Astrocyte (in vitro differentiated cells and primary cell): ENCODE results near the gene GDF15. TPM values are rescaled to one million over a fixed set of nuclear protein-coding genes. Genes with fewer than 3 reads are reported as not detected.
A peak's percentile ranks its signal among the peaks of the same experiment; 100 is the strongest.
"Not testable (repeated sequence)": the region's sequence is repeated elsewhere in the genome, so short reads cannot be mapped to it uniquely, and the experiment has no call there.

Experiments used
- DNase-seq: peaks from one replicate; pipeline ENCODE4 v3.0.0-alpha.2; 2010; ENCODE audit warnings: low read depth
- FAIRE-seq: peaks from 2 replicates; lab custom pipeline; 2011; peaks lifted over from hg19 to GRCh38; lab: Jason Lieb, UNC
- H2AFZ ChIP-seq: 2 replicates; pipeline ENCODE4 v1.6.0; 2012; ENCODE audit warnings: low read depth, low read length, inconsistent platforms
- H3K27ac ChIP-seq: 2 replicates; pipeline ENCODE4 v1.5.1; 2011; ENCODE audit warnings: low read depth, low read length, inconsistent platforms
- H3K27me3 ChIP-seq: 2 replicates; pipeline ENCODE4 v1.6.0; 2011; ENCODE audit warnings: low read length, inconsistent platforms; ENCODE audit not compliant: insufficient read depth
- H3K36me3 ChIP-seq: 2 replicates; pipeline ENCODE4 v1.5.1; 2011; ENCODE audit warnings: low read length, inconsistent platforms; ENCODE audit not compliant: insufficient read depth
- H3K4me1 ChIP-seq: 2 replicates; pipeline ENCODE4 v1.5.1; 2011; ENCODE audit warnings: low read length, inconsistent platforms; ENCODE audit not compliant: insufficient read depth
- H3K4me2 ChIP-seq: 2 replicates; pipeline ENCODE4 v1.6.0; 2012; ENCODE audit warnings: low read length, inconsistent platforms
- H3K4me3 ChIP-seq: 2 replicates; pipeline ENCODE4 v1.5.1; 2011; ENCODE audit warnings: low read depth, mild to moderate bottlenecking, low read length, inconsistent platforms; ENCODE audit not compliant: insufficient read depth
- H3K79me2 ChIP-seq: 2 replicates; pipeline ENCODE4 v1.6.0; 2012; ENCODE audit warnings: mild to moderate bottlenecking, low read length, inconsistent platforms; ENCODE audit not compliant: insufficient read depth
- H3K9ac ChIP-seq: 2 replicates; pipeline ENCODE4 v1.6.0; 2012; ENCODE audit warnings: mild to moderate bottlenecking, low read length, inconsistent platforms
- H3K9me3 ChIP-seq: 2 replicates; pipeline ENCODE4 v1.5.1; 2012; ENCODE audit warnings: low read depth, mild to moderate bottlenecking, low read length, inconsistent platforms; ENCODE audit not compliant: insufficient read depth
- H4K20me1 ChIP-seq: 2 replicates; pipeline ENCODE4 v1.6.0; 2012; ENCODE audit warnings: low read length, inconsistent platforms; ENCODE audit not compliant: insufficient read depth
- H3K27ac Mint-ChIP-seq: one replicate; pipeline ENCODE4 v1.8.0; 2021; ENCODE audit warnings: mild to moderate bottlenecking, mixed read lengths; ENCODE audit not compliant: unreplicated experiment
- H3K27me3 Mint-ChIP-seq: one replicate; pipeline ENCODE4 v1.8.0; 2021; ENCODE audit warnings: low read depth, mixed read lengths; ENCODE audit not compliant: unreplicated experiment
- H3K36me3 Mint-ChIP-seq: one replicate; pipeline ENCODE4 v1.8.0; 2021; ENCODE audit warnings: low read depth, mixed read lengths; ENCODE audit not compliant: unreplicated experiment
- H3K4me1 Mint-ChIP-seq: one replicate; pipeline ENCODE4 v1.8.0; 2021; ENCODE audit warnings: low read depth, mixed read lengths; ENCODE audit not compliant: unreplicated experiment
- H3K4me3 Mint-ChIP-seq: one replicate; pipeline ENCODE4 v1.8.0; 2021; ENCODE audit warnings: mild to moderate bottlenecking, moderate library complexity, mixed read lengths; ENCODE audit not compliant: unreplicated experiment
- H3K9me3 Mint-ChIP-seq: one replicate; pipeline ENCODE4 v1.8.0; 2021; ENCODE audit warnings: mild to moderate bottlenecking, mixed read lengths; ENCODE audit not compliant: unreplicated experiment
- EZH2 ChIP-seq: IDR thresholded peaks from 2 replicates; pipeline ENCODE4 v1.6.1; 2012; ENCODE audit warnings: mild to moderate bottlenecking, low read length, inconsistent platforms; ENCODE audit not compliant: insufficient read depth
- total RNA-seq: library from RNA; stranded (reverse); gene quantifications from 2 replicates; pipeline ENCODE4 v1.2.1, GENCODE V29; 2021
- TF ChIP-seq, protein P1 (sequence below): IDR thresholded peaks from 2 replicates; pipeline ENCODE4 v1.5.1; 2011; ENCODE audit warnings: low read depth, mild to moderate bottlenecking, inconsistent platforms, low read length, moderate library complexity; ENCODE audit not compliant: insufficient read depth

GDF15 gene
- total RNA-seq, 1 donor from 2014 or later: 23.2 TPM

DNA sequence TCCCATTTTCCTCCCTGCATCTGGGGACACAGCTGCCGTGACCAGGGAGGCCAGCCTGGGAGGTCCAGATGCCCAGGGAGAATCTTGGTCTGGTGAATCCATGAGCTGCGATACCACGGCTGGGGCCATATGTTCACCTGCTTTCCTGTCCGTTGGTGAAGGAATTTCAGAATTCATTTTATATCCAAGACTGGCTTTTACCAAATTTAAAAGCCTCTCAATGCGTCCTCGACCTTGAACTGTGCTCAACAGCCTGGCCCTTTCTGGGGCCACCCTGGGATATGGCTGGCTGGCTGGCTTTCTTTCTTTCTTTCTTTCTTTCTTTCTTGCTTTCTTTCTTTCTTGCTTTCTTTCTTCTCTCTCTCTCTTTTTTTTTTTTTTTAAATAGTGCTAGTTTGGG is 22.2 kb upstream of the GDF15 start:
- Histone ChIP-seq H3K36me3 (peaks cover 4% of the 10 kb centered on the region), H3K9ac (peak overlapping the region; percentile 81), H3K27me3 (no peaks in the 10 kb centered on the region), H3K4me2 (no peak overlapping the region), H3K79me2 (no peaks in the 10 kb centered on the region), H3K4me1 (peaks cover 23% of the 10 kb centered on the region), H3K4me3 (no peak overlapping the region), H3K27ac (peak overlapping the region; percentile 99), H3K9me3 (no peaks in the 10 kb centered on the region), H2AFZ (no peak overlapping the region), H4K20me1 (no peaks in the 10 kb centered on the region)
- Mint-ChIP-seq H3K36me3 (peaks cover 14% of the 10 kb centered on the region), H3K27me3 (no peaks in the 10 kb centered on the region), H3K9me3 (peaks cover 3% of the 10 kb centered on the region), H3K4me3 (no peak overlapping the region), H3K4me1 (peaks cover 7% of the 10 kb centered on the region), H3K27ac (peak overlapping the region; percentile 98)
- FAIRE-seq (no peak), DNase-seq (no peak)
- TF ChIP-seq EZH2: no peak
- TF ChIP-seq, protein P1, sequence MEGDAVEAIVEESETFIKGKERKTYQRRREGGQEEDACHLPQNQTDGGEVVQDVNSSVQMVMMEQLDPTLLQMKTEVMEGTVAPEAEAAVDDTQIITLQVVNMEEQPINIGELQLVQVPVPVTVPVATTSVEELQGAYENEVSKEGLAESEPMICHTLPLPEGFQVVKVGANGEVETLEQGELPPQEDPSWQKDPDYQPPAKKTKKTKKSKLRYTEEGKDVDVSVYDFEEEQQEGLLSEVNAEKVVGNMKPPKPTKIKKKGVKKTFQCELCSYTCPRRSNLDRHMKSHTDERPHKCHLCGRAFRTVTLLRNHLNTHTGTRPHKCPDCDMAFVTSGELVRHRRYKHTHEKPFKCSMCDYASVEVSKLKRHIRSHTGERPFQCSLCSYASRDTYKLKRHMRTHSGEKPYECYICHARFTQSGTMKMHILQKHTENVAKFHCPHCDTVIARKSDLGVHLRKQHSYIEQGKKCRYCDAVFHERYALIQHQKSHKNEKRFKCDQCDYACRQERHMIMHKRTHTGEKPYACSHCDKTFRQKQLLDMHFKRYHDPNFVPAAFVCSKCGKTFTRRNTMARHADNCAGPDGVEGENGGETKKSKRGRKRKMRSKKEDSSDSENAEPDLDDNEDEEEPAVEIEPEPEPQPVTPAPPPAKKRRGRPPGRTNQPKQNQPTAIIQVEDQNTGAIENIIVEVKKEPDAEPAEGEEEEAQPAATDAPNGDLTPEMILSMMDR: no peak

DNA sequence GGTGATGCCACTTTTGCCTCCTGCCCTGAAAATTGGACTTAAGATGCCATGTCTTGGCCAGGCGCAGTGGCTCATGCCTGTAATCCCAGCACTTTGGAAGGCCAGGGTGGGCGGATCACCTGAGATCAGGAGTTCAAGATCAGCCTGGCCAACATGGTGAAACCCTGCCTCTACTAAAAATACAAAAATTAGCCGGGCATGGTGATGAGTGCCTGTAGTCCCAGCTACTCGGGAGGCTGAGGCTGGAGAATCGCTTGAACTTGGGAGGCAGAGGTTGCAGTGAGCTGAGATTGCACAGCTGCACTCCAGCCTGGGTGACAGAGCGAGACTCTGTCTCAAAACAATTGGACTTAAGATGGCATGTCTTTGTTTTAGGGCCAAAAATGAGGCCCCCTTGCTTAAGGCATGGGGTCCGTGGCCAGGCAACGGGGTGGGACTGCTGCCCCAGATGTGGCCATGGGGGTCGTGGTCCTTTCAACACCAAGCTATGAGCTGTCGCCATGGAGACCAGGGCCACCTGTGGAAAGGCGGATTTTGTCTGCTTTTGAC is 21.6 kb upstream of the GDF15 start:
- H3K9me3 Mint-ChIP-seq, H3K9me3 ChIP-seq, H3K4me3 ChIP-seq, H3K27me3 Mint-ChIP-seq, H3K79me2 ChIP-seq, H3K36me3 Mint-ChIP-seq, H3K36me3 ChIP-seq, DNase-seq, H4K20me1 ChIP-seq, H3K27me3 ChIP-seq, H3K4me1 Mint-ChIP-seq, FAIRE-seq: not testable (repeated sequence)
- H3K9ac ChIP-seq: peak overlapping the region; percentile 81
- H2AFZ ChIP-seq: peak overlapping the region; percentile 50
- peak overlapping the region; percentile 43 for H3K4me2 ChIP-seq
- peak overlapping the region; percentile 98 for H3K27ac Mint-ChIP-seq
- peak overlapping the region; percentile 99 for H3K27ac ChIP-seq
- H3K4me1 ChIP-seq: peaks cover 23% of the 10 kb centered on the region
- peak overlapping the region; percentile 40 for H3K4me3 Mint-ChIP-seq

DNA sequence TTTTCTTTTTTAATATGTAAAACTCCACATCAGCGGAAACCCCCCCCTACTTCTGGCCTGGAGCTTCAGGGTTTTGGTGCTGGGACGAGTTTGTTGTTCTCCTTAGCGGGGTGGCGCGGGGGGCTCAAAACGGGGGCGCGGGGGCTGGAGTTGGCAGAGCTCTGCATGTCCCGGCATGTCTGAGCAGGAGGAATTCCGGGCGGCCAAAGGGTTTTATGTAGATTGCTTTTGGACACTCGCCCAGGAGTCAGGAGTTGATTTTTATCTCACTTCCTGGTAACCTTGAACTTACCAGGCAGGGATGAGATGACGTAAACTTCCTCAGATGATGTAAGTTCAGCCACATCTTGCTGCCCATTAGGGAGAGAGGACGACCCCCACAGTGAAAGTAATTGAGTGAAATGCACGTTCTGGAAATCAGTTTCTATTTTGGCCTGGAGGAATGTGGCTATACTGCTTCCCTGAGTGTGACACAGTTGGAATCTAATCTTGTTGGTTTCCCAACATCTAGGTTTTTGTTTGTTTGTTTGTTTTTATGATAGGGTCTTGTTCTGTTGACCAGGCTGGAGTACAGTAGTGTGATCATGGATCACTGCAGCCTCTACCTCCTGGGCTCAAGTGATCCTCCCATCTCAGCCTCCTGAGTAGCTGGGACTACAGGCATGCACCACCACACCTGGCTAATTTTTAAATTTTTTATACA is 21.0 kb upstream of the GDF15 start:
- Histone ChIP-seq H3K9me3 (no peaks in the 10 kb centered on the region), H3K36me3 (peaks cover 4% of the 10 kb centered on the region), H3K27me3 (no peaks in the 10 kb centered on the region), H3K27ac (peak overlapping the region; percentile 99), H3K4me1 (peaks cover 23% of the 10 kb centered on the region), H2AFZ (peak overlapping the region; percentile 50), H3K79me2 (no peaks in the 10 kb centered on the region), H3K9ac (peak overlapping the region; percentile 81), H4K20me1 (no peaks in the 10 kb centered on the region), H3K4me2 (peak overlapping the region; percentile 43), H3K4me3 (no peak overlapping the region)
- FAIRE-seq: peak; percentile 50
- Mint-ChIP-seq H3K4me3 (peak overlapping the region; percentile 40), H3K4me1 (peaks cover 11% of the 10 kb centered on the region), H3K27me3 (no peaks in the 10 kb centered on the region), H3K9me3 (peaks cover 3% of the 10 kb centered on the region), H3K27ac (peak overlapping the region; percentile 98), H3K36me3 (peaks cover 10% of the 10 kb centered on the region)
- no peak for TF ChIP-seq EZH2
- TF ChIP-seq, protein P1: no peak
- DNase-seq: peak; percentile 100
